Esophagus squamous epithelium (tissue), 4 donors: Measurements from ENCODE around the gene HAO2.

Experiments used
- CTCF ChIP-seq, 6 experiments: fragments of 450-650 bp in 4 of 6; fragments of 200-600 bp in 2 of 6; sonication (generic) in 2 of 6; IDR thresholded peaks; one replicate each; pipeline ENCODE4 v1.5.1; 2016 to 2019; ENCODE audit warnings: antibody characterized with exemption in 6 of 6, mild to moderate bottlenecking in 4 of 6, moderate library complexity in 4 of 6
- POLR2A ChIP-seq, 4 donors: fragments of 450-650 bp; IDR thresholded peaks; one replicate each; pipeline ENCODE4 v1.6.1; 2017; ENCODE audit warnings: antibody characterized with exemption in 4 of 4, mild to moderate bottlenecking in 4 of 4, moderate library complexity in 3 of 4

GRCh38 chr1:119330466-119331189 is 38.0 kb upstream of the HAO2 start:
- TF ChIP-seq CTCF (IDR thresholded peaks at IDR 0.05) (no peak), POLR2A (IDR thresholded peaks at IDR 0.05) (no peak)
